ENCODE data around the gene FBXO47. TPM values are rescaled to one million over a fixed set of nuclear protein-coding genes. Genes with fewer than 3 reads are reported as not detected.

The FBXO47 gene
- total RNA-seq, 3 donors from 2014 or later, result not detected

GRCh38 chr17:38970128-38970527, 2.9 kb upstream of the FBXO47 start:
- no peak for TF ChIP-seq CTCF (IDR thresholded peaks at IDR 0.05)
- intact Hi-C loops (cut with DNase I, micrococcal nuclease), result no loop called here
- no peaks in the 10 kb centered on the region for H3K36me3 ChIP-seq (ENCODE audit: low read depth)
- H3K9me3 ChIP-seq, result no peaks in the 10 kb centered on the region
- no peak for ATAC-seq
- H3K4me3 ChIP-seq, result no peak overlapping the region
- DNase-seq, result no peak
- no peaks in the 10 kb centered on the region for H3K4me1 ChIP-seq (ENCODE audit: low read depth)

- DNase-seq (peak in 1 of 3 donors; percentile 5), ATAC-seq (no peak)
- no peak for TF ChIP-seq CTCF (IDR thresholded peaks at IDR 0.05)
- no peaks in the 10 kb centered on the region for H3K4me1 ChIP-seq (ENCODE audit: low read depth)
- intact Hi-C loops (cut with DNase I, micrococcal nuclease), result no loop called here
- H3K4me3 ChIP-seq, result no peak overlapping the region
- no peaks in the 10 kb centered on the region for H3K9me3 ChIP-seq
- H3K36me3 ChIP-seq (ENCODE audit: low read depth), result no peaks in the 10 kb centered on the region
Measured at GRCh38 chr17:38969281-38969680, 2.1 kb upstream of the FBXO47 start.

GRCh38 chr17:38961413-38961812, 5.8 kb downstream of the FBXO47 start:
- ATAC-seq, result no peak
- intact Hi-C loops (cut with DNase I, micrococcal nuclease), result no loop called here
- no peak for TF ChIP-seq CTCF (IDR thresholded peaks at IDR 0.05)
- H3K4me1 ChIP-seq (ENCODE audit: low read depth), result no peaks in the 10 kb centered on the region
- no peak overlapping the region for H3K4me3 ChIP-seq
- no peaks in the 10 kb centered on the region for H3K36me3 ChIP-seq (ENCODE audit: low read depth)
- DNase-seq, result no peak
- no peaks in the 10 kb centered on the region for H3K9me3 ChIP-seq

GRCh38 chr17:38960402-38960801, 6.8 kb downstream of the FBXO47 start:
- no peak overlapping the region for H3K4me3 ChIP-seq
- no peaks in the 10 kb centered on the region for H3K36me3 ChIP-seq (ENCODE audit: low read depth)
- no peak for ATAC-seq
- intact Hi-C loops (cut with DNase I, micrococcal nuclease), result no loop called here
- H3K9me3 ChIP-seq, result no peaks in the 10 kb centered on the region
- no peak for DNase-seq
- no peaks in the 10 kb centered on the region for H3K4me1 ChIP-seq (ENCODE audit: low read depth)
- no peak for TF ChIP-seq CTCF (IDR thresholded peaks at IDR 0.05)

- no peaks in the 10 kb centered on the region for H3K4me1 ChIP-seq (ENCODE audit: low read depth)
- intact Hi-C loops (cut with DNase I, micrococcal nuclease), result no loop called here
- no peak overlapping the region for H3K4me3 ChIP-seq
- no peaks in the 10 kb centered on the region for H3K36me3 ChIP-seq (ENCODE audit: low read depth)
- no peak for TF ChIP-seq CTCF (IDR thresholded peaks at IDR 0.05)
- no peak for ATAC-seq
- H3K9me3 ChIP-seq, result no peaks in the 10 kb centered on the region
- no peak for DNase-seq
Measured at GRCh38 chr17:38959508-38959907, 7.7 kb downstream of the FBXO47 start.

GRCh38 chr17:38958756-38959155, 8.4 kb downstream of the FBXO47 start:
- ATAC-seq, result no peak
- H3K9me3 ChIP-seq, result no peaks in the 10 kb centered on the region
- intact Hi-C loops (cut with DNase I, micrococcal nuclease), result no loop called here
- no peak overlapping the region for H3K4me3 ChIP-seq
- no peak for TF ChIP-seq CTCF (IDR thresholded peaks at IDR 0.05)
- no peaks in the 10 kb centered on the region for H3K4me1 ChIP-seq (ENCODE audit: low read depth)
- H3K36me3 ChIP-seq (ENCODE audit: low read depth), result no peaks in the 10 kb centered on the region
- DNase-seq, result no peak

Measured in mucosa of descending colon (tissue), 3 donors.